NCI-H446 (cell line): ENCODE data around the gene KRTAP5-1.

Experiments used
- DNase-seq, 2 experiments: peaks; one replicate each; lab custom pipeline; 2025; lab: John Stamatoyannopoulos, UW

KRTAP5-1 gene

GRCh38 chr11:1545432-1545831 lies 39.7 kb downstream of the KRTAP5-1 start:
- DNase-seq = no peak

GRCh38 chr11:1544536-1544935 lies 40.5 kb downstream of the KRTAP5-1 start:
- DNase-seq = no peak

GRCh38 chr11:1543606-1544263 lies 41.3 kb downstream of the KRTAP5-1 start:
- no peak for DNase-seq

GRCh38 chr11:1542267-1542666 lies 42.8 kb downstream of the KRTAP5-1 start:
- no peak for DNase-seq

GRCh38 chr11:1541474-1542204 lies 43.4 kb downstream of the KRTAP5-1 start:
- no peak for DNase-seq

- no peak for DNase-seq
Observed at GRCh38 chr11:1540074-1540473, 45.0 kb downstream of the KRTAP5-1 start.

- no peak for DNase-seq
Observed at GRCh38 chr11:1538153-1538552, 46.9 kb downstream of the KRTAP5-1 start.

GRCh38 chr11:1536065-1536843 lies 48.8 kb downstream of the KRTAP5-1 start:
- DNase-seq = no peak

GRCh38 chr11:1534682-1535081 lies 50.4 kb downstream of the KRTAP5-1 start:
- no peak for DNase-seq
